GM12874 (cell line): Measurements from ENCODE around the gene SLC26A6.

Source experiments
- TF ChIP-seq, protein P1 (sequence below): IDR thresholded peaks from 2 replicates; pipeline ENCODE4 v1.5.1; 2011; ENCODE audit warnings: low read depth, mild to moderate bottlenecking, control low read depth, low read length, moderate library complexity; ENCODE audit not compliant: insufficient read depth

SLC26A6 gene

DNA sequence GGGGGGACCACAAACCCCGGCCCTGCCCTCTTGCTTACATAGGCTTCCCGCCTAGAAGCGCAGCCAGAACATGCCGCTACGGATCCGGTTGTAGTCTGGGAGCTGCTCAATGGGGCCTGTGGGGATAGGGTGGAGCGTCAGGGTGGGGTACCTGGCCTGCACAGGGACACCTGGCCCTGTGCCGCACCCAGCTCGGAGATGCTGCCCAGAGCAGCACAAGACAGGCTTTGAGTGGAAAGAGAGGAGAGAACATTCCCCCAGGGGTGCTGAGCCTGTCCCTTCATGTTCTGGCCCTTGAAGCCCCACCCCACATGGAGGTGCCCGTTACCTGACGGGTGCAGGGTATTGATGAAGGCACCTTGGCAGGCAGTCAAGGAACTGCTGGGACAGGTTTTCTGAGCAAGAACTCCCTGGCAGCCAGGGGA is 36.2 kb downstream of the SLC26A6 start:
- TF ChIP-seq, protein P1, sequence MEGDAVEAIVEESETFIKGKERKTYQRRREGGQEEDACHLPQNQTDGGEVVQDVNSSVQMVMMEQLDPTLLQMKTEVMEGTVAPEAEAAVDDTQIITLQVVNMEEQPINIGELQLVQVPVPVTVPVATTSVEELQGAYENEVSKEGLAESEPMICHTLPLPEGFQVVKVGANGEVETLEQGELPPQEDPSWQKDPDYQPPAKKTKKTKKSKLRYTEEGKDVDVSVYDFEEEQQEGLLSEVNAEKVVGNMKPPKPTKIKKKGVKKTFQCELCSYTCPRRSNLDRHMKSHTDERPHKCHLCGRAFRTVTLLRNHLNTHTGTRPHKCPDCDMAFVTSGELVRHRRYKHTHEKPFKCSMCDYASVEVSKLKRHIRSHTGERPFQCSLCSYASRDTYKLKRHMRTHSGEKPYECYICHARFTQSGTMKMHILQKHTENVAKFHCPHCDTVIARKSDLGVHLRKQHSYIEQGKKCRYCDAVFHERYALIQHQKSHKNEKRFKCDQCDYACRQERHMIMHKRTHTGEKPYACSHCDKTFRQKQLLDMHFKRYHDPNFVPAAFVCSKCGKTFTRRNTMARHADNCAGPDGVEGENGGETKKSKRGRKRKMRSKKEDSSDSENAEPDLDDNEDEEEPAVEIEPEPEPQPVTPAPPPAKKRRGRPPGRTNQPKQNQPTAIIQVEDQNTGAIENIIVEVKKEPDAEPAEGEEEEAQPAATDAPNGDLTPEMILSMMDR = no peak

DNA sequence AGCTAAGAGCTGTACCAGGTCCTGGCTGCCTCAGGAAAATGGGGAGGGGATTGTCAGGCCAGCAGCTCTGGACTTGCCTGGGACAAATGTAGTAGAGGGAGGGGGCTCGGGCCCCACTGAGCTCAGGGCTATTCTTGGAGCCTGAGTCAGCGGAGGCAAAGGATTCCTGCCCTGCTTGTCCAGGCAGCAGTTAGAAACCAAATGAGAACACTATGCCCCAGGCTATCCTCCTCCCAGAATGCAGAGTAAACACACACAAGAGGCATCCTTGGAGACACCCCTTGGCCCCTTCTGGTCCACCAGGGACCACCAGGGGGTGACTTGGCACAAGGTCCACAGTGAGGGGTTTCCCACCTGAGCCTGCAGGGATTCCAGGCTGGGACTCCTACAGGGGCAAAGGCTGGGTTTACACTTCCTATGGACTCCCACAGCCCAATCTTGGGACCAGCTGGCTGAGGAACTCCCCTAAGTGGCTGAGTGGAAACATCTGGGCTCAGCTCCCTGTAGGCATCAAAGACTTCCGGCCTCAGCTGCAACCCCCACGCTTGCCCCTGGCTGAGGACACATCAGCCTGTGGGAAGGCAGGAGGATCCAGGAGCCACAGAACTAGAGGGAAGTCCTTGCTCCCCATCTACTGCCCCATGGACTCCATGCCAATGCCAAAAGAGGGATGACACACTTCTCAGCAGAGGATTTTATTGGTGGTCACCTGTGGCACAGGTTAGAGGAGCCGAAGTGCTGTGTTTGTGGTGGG is 36.8 kb downstream of the SLC26A6 start:
- TF ChIP-seq, protein P1 = no peak

DNA sequence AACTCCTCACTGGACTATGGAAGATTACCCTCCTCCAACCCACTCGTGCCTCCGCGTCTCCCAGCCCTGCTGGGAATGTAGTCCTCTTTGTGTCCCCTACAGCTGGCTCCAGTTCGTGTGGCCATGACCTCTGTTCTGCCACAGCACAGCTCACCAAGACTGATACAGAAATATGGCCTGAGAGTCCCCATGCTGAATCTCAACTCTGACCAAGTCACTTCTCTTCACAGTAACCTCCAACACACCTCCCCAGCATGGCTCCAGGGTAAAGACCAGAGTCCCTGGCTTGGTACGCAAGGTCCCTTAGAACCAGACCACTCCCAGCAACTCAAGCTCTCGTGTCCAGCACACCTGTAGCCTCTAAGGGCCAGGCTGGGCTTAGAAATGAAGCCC is 37.9 kb downstream of the SLC26A6 start:
- TF ChIP-seq, protein P1 = no peak

DNA sequence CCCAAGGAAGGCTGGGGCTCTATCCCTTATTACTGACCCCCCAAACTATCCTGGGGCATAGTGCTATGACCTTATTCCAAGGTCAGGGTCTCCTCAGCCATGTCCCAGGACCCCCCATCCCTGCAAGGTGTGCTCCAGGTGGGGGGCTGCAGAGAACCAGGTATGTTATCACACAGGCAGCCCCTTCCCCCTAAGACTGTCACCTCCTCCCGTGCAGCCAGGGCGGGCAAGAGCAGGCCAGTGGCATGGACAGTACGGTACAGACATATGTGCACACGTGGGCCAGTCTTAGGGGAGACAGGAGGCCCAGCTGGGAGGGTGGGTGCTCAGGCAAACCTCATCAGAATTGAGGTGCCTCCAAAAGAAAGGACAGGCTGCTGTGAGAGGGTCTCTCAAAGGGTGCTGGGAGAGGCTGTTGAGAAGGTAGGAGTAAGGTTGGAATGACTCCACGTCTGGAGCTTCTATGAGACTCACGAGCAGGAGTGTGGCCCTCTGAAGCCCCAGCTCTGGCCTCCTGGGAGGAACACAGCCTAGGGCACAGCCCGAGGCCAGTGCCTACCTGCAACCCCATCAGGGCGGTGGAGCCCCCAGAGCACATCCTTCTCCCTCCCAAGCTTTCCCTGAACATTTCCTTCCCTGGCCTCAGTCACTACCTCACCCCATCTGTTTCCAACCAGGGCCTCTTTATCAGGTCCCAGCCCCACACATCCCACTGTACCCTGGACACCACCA is 38.4 kb downstream of the SLC26A6 start:
- TF ChIP-seq, protein P1 = no peak

DNA sequence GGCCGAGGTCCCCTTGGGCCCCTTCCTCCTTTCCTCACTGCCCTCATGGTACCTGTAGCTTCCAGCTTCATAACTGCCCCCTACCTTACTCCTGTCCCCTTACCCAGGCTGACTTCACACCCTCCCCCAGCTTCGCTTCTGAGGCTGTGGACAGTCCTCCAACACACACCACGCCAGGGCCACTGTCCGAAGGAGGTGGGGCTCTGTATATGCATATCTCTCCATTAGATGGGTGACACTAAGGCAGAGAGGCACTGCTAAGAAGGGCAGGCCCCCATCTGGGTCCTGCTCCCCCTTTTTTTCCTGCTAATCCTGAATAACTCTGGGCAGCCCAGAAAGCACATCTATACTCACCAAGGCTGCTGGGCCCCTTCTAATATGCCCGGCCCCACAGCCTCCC is 39.1 kb downstream of the SLC26A6 start:
- TF ChIP-seq, protein P1 = no peak

DNA sequence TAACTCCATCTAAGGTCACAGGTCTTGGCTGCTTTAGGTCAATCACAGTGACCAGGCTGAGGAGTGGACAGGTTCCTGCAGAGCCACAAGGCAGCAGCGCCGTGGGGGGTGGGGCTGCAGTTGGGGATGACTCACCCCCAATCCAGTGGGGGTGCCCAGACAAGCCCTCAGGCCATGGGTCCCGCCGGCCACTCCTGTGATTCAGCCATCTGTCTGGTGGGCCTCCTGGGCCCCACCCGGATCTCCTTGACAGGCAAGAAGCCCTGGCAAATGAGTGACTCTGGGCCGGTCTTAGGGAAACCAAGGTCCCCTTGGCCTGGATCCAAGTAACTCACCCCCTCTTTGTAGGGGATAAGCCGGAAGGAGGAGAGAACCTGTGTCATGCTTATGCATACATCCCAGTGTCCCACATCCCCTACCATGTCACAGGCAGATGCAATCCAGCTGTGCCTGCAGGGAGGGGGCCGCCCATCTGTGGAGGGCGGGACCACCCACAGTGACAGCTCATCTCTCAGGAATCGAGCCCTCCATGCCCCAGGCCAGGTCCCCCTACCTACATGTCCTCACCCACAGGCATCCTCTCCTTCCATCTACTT is 39.6 kb downstream of the SLC26A6 start:
- TF ChIP-seq, protein P1 = no peak

DNA sequence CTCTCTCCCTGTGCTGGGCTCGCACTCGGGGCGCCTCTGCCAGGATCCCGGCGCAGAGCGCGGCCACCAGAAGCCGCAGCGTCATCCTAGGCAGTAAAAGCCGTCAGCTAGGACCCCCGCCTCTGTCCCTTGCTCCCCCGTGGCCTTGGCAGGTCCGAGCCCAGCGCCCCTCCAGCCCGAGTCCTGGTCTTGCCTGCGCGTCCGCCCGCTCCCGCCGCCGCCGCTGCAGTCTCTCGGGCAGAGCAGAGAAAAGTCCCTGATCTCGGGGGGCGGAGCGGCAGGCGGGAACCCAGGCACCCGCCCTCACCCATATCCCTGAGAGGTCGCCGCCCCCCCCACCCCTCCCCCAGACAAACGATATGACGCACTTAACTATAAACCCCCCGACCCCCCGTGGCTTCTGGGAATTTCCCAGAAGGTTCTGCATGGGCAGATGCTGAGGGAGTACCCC is 40.2 kb downstream of the SLC26A6 start, which contains the start of gene COL7A1:
COL7A1 (minus strand) TSS at position 255 of the 451 bp plus-strand sequence; CDS start at position 85, 170 bp downstream.
- TF ChIP-seq, protein P1 = no peak
